ENCODE results near the gene DGKG.

GRCh38 chr3:186305286-186305685, 56.7 kb downstream of the DGKG start:
- TF ChIP-seq CTCF (conservative IDR thresholded peaks at IDR 0.05; ENCODE audit: low read length) (no peak), EZH2phosphoT487 (IDR thresholded peaks at IDR 0.05; ENCODE audit: borderline replicate concordance) (no peak)
